LNCaP clone FGC (cell line): ENCODE data around the gene APOC3.

Source experiments
- DNase-seq: peaks from one replicate; pipeline ENCODE4 v3.0.0-alpha.2; 2011; ENCODE audit warnings: low read depth
- H3K4me3 ChIP-seq: 2 replicates; pipeline ENCODE4 v1.5.1; 2011; ENCODE audit warnings: mild to moderate bottlenecking, low read depth, low read length, control low read depth
- CTCF ChIP-seq: IDR thresholded peaks from 2 replicates; pipeline ENCODE4 v1.5.1; 2012; ENCODE audit warnings: mild to moderate bottlenecking; ENCODE audit not compliant: control insufficient read depth, insufficient read depth; ENCODE audit errors: extremely low read depth

Gene APOC3

GRCh38 chr11:116825434-116825833 is 4.3 kb upstream of the APOC3 start:
- DNase-seq = no peak
- TF ChIP-seq CTCF = no peak
- H3K4me3 ChIP-seq = no peak overlapping the region

- no peak for TF ChIP-seq CTCF
- H3K4me3 ChIP-seq = no peak overlapping the region
- DNase-seq = no peak
Observed at GRCh38 chr11:116825854-116826750, 3.6 kb upstream of the APOC3 start.

GRCh38 chr11:116826751-116827431 is 2.8 kb upstream of the APOC3 start:
- no peak for TF ChIP-seq CTCF
- no peak overlapping the region for H3K4me3 ChIP-seq
- DNase-seq = no peak

GRCh38 chr11:116827461-116827860 is 2.2 kb upstream of the APOC3 start:
- H3K4me3 ChIP-seq = no peak overlapping the region
- DNase-seq = no peak
- TF ChIP-seq CTCF = no peak

- no peak for DNase-seq
- no peak overlapping the region for H3K4me3 ChIP-seq
- no peak for TF ChIP-seq CTCF
Observed at GRCh38 chr11:116828632-116829524, 829 bp upstream of the APOC3 start.

- no peak overlapping the region for H3K4me3 ChIP-seq
- no peak for DNase-seq
- no peak for TF ChIP-seq CTCF
Observed at GRCh38 chr11:116830184-116830912, 641 bp downstream of the APOC3 start.
